ENCODE data around the gene IL12B.
"Not testable (repeated sequence)": the region's sequence is repeated elsewhere in the genome, so short reads cannot be mapped to it uniquely, and the experiment has no call there.

The IL12B gene

DNA sequence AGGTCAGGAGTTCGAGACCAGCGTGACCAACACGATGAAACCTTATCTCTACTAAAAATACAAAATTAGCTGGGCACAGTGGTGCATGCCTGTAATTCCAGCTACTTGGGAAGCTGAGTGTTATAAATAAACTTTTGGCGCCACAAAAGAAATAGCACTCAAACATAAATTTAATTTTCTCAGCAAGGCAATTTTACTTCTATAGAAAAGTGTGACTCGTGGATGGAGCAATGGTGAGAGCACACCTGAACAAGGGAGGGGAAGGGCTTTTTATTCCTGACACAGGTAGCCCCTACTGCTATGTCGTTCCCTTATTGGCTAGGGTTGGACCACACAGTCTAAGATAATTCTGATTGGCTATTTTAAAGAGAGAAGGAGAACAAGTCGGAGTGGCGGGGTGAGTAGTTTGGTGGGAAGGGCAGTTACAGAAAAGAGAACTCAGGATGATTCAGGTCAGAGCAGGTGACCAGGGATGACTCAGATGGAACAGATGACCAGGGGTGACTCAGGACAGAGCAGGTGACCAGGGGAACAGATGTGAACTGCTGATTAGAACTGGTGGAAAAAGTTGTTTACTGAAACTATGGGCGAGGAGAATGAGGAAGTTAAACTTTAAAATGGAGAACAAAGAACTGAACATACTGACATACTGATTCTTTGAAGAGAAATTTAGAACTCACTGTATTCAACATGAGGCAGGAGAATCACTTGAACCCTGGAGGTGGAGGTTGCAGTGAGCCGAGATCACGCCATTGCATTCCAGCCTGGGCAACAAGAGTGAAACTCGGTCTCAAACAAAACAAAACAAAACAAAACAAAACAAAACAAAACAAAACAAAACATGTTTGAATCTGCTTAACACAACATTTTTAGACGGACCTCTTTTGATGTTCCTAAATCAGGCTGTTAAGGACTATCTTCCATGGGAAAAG is 28.1 kb downstream of the IL12B start:
- DNase-seq (ENCODE audit: insufficient read length, low spot score); FAIRE-seq: not testable (repeated sequence)

- FAIRE-seq (no peak), DNase-seq (ENCODE audit: insufficient read length, low spot score) (no peak)
Observed at GRCh38 chr5:159301466-159301865, 28.8 kb downstream of the IL12B start.

- FAIRE-seq; DNase-seq (ENCODE audit: insufficient read length, low spot score): not testable (repeated sequence)
Observed at GRCh38 chr5:159297300-159297699, 33.0 kb downstream of the IL12B start.

- DNase-seq (ENCODE audit: insufficient read length, low spot score) (no peak), FAIRE-seq (no peak)
Observed at GRCh38 chr5:159294921-159295320, 35.4 kb downstream of the IL12B start.

GRCh38 chr5:159290741-159291140 is 39.5 kb downstream of the IL12B start:
- no peak for FAIRE-seq

GRCh38 chr5:159286420-159287035 is 43.8 kb downstream of the IL12B start:
- DNase-seq (ENCODE audit: insufficient read length, low spot score), result no peak

More at GRCh38 chr5:159290741-159291140, 39.5 kb downstream of the IL12B start:
- peak; percentile 29 for DNase-seq (ENCODE audit: insufficient read length, low spot score)

DNA sequence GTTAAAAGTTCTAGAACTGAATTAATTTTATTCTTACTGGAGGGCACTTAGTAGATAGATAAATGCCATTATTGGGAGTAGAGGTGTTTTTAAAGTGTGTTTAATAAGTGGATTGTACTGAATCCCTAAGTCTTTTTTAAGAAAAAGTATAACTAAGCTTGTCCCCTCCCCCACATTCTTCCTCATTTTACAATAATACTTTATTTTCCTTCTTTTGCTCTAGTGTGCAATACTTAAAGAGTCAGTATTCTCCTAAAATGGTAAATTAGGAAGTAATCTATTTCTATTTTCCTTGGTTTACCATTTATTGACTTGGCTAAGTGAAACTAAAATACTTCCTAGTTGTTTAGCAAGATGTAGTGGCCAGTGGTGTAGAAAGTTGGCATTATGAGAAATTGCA is 55.6 kb downstream of the IL12B start:
- DNase-seq (ENCODE audit: insufficient read length, low spot score) (no peak), FAIRE-seq (no peak)

More at GRCh38 chr5:159286420-159287035, 43.8 kb downstream of the IL12B start:
- no peak for FAIRE-seq

DNA sequence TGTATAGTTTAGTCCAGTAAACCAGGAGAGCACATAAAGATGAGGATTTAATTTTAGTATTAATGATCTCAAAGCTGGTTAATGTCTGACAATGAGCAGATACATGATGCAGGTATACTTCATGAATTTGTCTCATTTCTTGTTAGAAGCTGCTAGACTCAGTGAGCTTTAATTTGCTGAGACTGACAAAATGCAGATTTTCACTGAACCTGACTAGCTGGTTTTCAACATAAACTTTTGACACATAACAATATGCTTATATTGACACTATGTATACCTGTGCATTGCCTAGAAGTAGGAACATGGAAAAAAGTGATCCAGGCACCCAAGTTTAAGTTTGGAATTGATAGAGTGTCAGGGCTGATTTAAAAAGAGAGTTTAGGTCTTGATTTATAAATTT is 56.4 kb downstream of the IL12B start:
- no peak for FAIRE-seq

GRCh38 chr5:159269723-159270122 is 60.6 kb downstream of the IL12B start:
- DNase-seq (ENCODE audit: insufficient read length, low spot score) (no peak), FAIRE-seq (no peak)

More for the DNA sequence above, 56.4 kb downstream of the IL12B start:
- no peak for DNase-seq (ENCODE audit: insufficient read length, low spot score)

- FAIRE-seq; DNase-seq (ENCODE audit: insufficient read length, low spot score): not testable (repeated sequence)
Observed at GRCh38 chr5:159266764-159267163, 63.5 kb downstream of the IL12B start.

Data from HTR-8/SVneo (cell line).